BLaER1 treated with 17β-estradiol and CSF1 and Interleukin-3, amounts not matched to agents 10 nM and 100 nM (cell line): ENCODE results near the gene GALNT9.

Experiments
- H3K27ac ChIP-seq, 11 experiments: shearing (Covaris generic); formaldehyde crosslinking; 2 replicates each; pipeline ENCODE4 v1.8.1; 2022
- H3K27me3 ChIP-seq, 11 experiments: shearing (Covaris generic); formaldehyde crosslinking; 2 replicates each; pipeline ENCODE4 v1.8.1; 2022
- H3K36me3 ChIP-seq, 11 experiments: shearing (Covaris generic); formaldehyde crosslinking; 2 replicates each; pipeline ENCODE4 v1.8.1; 2022
- H3K4me1 ChIP-seq, 10 experiments: shearing (Covaris generic); formaldehyde crosslinking; 2 replicates each; pipeline ENCODE4 v1.8.1; 2022
- H3K4me2 ChIP-seq, 11 experiments: shearing (Covaris generic); formaldehyde crosslinking; 2 replicates each; pipeline ENCODE4 v1.8.1; 2022
- H3K4me3 ChIP-seq, 10 experiments: shearing (Covaris generic); formaldehyde crosslinking; 2 replicates each; pipeline ENCODE4 v1.8.1; 2022
- H3K9ac ChIP-seq, 11 experiments: shearing (Covaris generic); formaldehyde crosslinking; 2 replicates each; pipeline ENCODE4 v1.8.1; 2022
- H3K9me3 ChIP-seq, 11 experiments: shearing (Covaris generic); formaldehyde crosslinking; replicated peaks in 1 of 11; 2 replicates each; pipeline ENCODE4 v1.8.1; 2022
- H4K20me1 ChIP-seq, 11 experiments: shearing (Covaris generic); formaldehyde crosslinking; 2 replicates each; pipeline ENCODE4 v1.8.1; 2022
- Cebpa-rat ChIP-seq, 11 experiments: shearing (Covaris generic); IDR thresholded peaks; 2 replicates each; pipeline ENCODE4 v1.8.1; 2022

GALNT9 gene

GRCh38 chr12:132282031-132282949, 47.1 kb downstream of the GALNT9 start:
- Histone ChIP-seq H3K27me3 (peaks cover 27 to 34% (median 29%) of the 10 kb centered on the region in 11 experiments), H3K9me3 (no peaks in the 10 kb centered on the region), H3K27ac (peak overlapping the region in 9 of 11 experiments; percentile 1 to 67 (median 30); a peak in 10 of 22 replicates), H3K4me3 (peak overlapping the region in 4 of 10 experiments; percentile 11 to 45 (median 30); a peak in 3 of 20 replicates), H4K20me1 (peaks cover 0 to 15% (median 0%) of the 10 kb centered on the region in 11 experiments; a peak in 2 of 22 replicates), H3K9ac (peak overlapping the region in 10 of 11 experiments; percentile 1 to 68 (median 44); a peak in 14 of 22 replicates), H3K4me2 (peak overlapping the region; percentile 69 to 98 (median 89)), H3K36me3 (no peaks in the 10 kb centered on the region), H3K4me1 (peaks cover 20 to 82% (median 65%) of the 10 kb centered on the region in 10 experiments)
- no peak for TF ChIP-seq Cebpa-rat (IDR thresholded peaks at IDR 0.05)

GRCh38 chr12:132281038-132281437, 48.4 kb downstream of the GALNT9 start:
- no peaks in the 10 kb centered on the region for H3K36me3 ChIP-seq
- H3K27me3 ChIP-seq = peaks cover 14 to 21% (median 16%) of the 10 kb centered on the region in 11 experiments
- H3K27ac ChIP-seq = no peak overlapping the region
- H3K9ac ChIP-seq = no peak overlapping the region
- H3K9me3 ChIP-seq = no peaks in the 10 kb centered on the region
- peak overlapping the region in 8 of 11 experiments; percentile 17 to 66 (median 40); a peak in 11 of 22 replicates for H3K4me2 ChIP-seq
- no peak for TF ChIP-seq Cebpa-rat (IDR thresholded peaks at IDR 0.05)
- peaks cover 20 to 73% (median 59%) of the 10 kb centered on the region in 10 experiments for H3K4me1 ChIP-seq
- H3K4me3 ChIP-seq = no peak overlapping the region
- H4K20me1 ChIP-seq = peaks cover 0 to 15% (median 0%) of the 10 kb centered on the region in 11 experiments; a peak in 2 of 22 replicates

- H3K27ac ChIP-seq = no peak overlapping the region
- H3K4me1 ChIP-seq = peaks cover 20 to 67% (median 56%) of the 10 kb centered on the region in 10 experiments
- peak overlapping the region in 8 of 11 experiments; percentile 17 to 66 (median 40); a peak in 13 of 22 replicates for H3K4me2 ChIP-seq
- no peaks in the 10 kb centered on the region for H3K36me3 ChIP-seq
- no peak for TF ChIP-seq Cebpa-rat (IDR thresholded peaks at IDR 0.05)
- peak overlapping the region in 2 of 11 experiments; percentile 21 to 30; a peak in 3 of 22 replicates for H3K9ac ChIP-seq
- no peak overlapping the region for H3K4me3 ChIP-seq
- no peaks in the 10 kb centered on the region for H3K9me3 ChIP-seq
- H3K27me3 ChIP-seq = peaks cover 8 to 15% (median 10%) of the 10 kb centered on the region in 11 experiments
- H4K20me1 ChIP-seq = peaks cover 0 to 16% (median 0%) of the 10 kb centered on the region in 11 experiments; a peak in 3 of 22 replicates
Observed at GRCh38 chr12:132280406-132280805, 49.0 kb downstream of the GALNT9 start.

GRCh38 chr12:132279930-132280329, 49.5 kb downstream of the GALNT9 start:
- no peak for TF ChIP-seq Cebpa-rat (IDR thresholded peaks at IDR 0.05)

GRCh38 chr12:132279184-132279889, 50.1 kb downstream of the GALNT9 start:
- Histone ChIP-seq H3K27me3 (peaks cover 0 to 4% (median 0%) of the 10 kb centered on the region in 11 experiments; a peak in 4 of 22 replicates), H4K20me1 (peaks cover 0 to 7% (median 0%) of the 10 kb centered on the region in 11 experiments; a peak in 1 of 22 replicates), H3K36me3 (no peaks in the 10 kb centered on the region), H3K4me3 (no peak overlapping the region), H3K9me3 (no peaks in the 10 kb centered on the region), H3K4me2 (peak overlapping the region in 2 of 11 experiments; percentile 19 to 37; a peak in 1 of 22 replicates), H3K4me1 (peaks cover 20 to 56% (median 46%) of the 10 kb centered on the region in 10 experiments), H3K9ac (no peak overlapping the region), H3K27ac (no peak overlapping the region)
- TF ChIP-seq Cebpa-rat (IDR thresholded peaks at IDR 0.05) = no peak

More at GRCh38 chr12:132279930-132280329, 49.5 kb downstream of the GALNT9 start:
- Histone ChIP-seq H3K27ac (no peak overlapping the region), H3K36me3 (no peaks in the 10 kb centered on the region), H3K9me3 (no peaks in the 10 kb centered on the region), H3K4me3 (no peak overlapping the region), H3K4me1 (peaks cover 20 to 62% (median 52%) of the 10 kb centered on the region in 10 experiments), H3K9ac (no peak overlapping the region), H3K27me3 (peaks cover 3 to 10% (median 5%) of the 10 kb centered on the region in 11 experiments; a peak in 20 of 22 replicates), H4K20me1 (peaks cover 0 to 13% (median 0%) of the 10 kb centered on the region in 11 experiments; a peak in 1 of 22 replicates), H3K4me2 (peak overlapping the region in 5 of 11 experiments; percentile 17 to 66 (median 52); a peak in 8 of 22 replicates)

- Histone ChIP-seq H3K9ac (no peak overlapping the region), H3K9me3 (no peaks in the 10 kb centered on the region), H3K27me3 (peaks cover 0 to 4% (median 0%) of the 10 kb centered on the region in 11 experiments; a peak in 2 of 22 replicates), H3K36me3 (no peaks in the 10 kb centered on the region), H4K20me1 (peaks cover 0 to 6% (median 0%) of the 10 kb centered on the region in 11 experiments; a peak in 1 of 22 replicates), H3K4me3 (no peak overlapping the region), H3K4me2 (peak overlapping the region; percentile 0 to 44 (median 31); a peak in 19 of 22 replicates), H3K27ac (no peak overlapping the region), H3K4me1 (peaks cover 14 to 49% (median 38%) of the 10 kb centered on the region in 10 experiments)
- TF ChIP-seq Cebpa-rat (IDR thresholded peaks at IDR 0.05) = no peak
Observed at GRCh38 chr12:132278401-132279183, 50.8 kb downstream of the GALNT9 start.

- Histone ChIP-seq H3K4me1 (peaks cover 7 to 42% (median 32%) of the 10 kb centered on the region in 10 experiments), H3K4me3 (no peak overlapping the region), H3K9me3 (no peaks in the 10 kb centered on the region), H3K36me3 (no peaks in the 10 kb centered on the region), H3K27ac (no peak overlapping the region), H3K9ac (no peak overlapping the region), H3K27me3 (peaks cover 0 to 4% (median 0%) of the 10 kb centered on the region in 11 experiments; a peak in 2 of 22 replicates), H3K4me2 (peak overlapping the region; percentile 0 to 44 (median 31); a peak in 14 of 22 replicates), H4K20me1 (peaks cover 0 to 6% (median 0%) of the 10 kb centered on the region in 11 experiments; a peak in 1 of 22 replicates)
- no peak for TF ChIP-seq Cebpa-rat (IDR thresholded peaks at IDR 0.05)
Observed at GRCh38 chr12:132277949-132278348, 51.4 kb downstream of the GALNT9 start.
